DMS53 (cell line): ENCODE results near the gene TRMT44.

Experiments
- DNase-seq: peaks from one replicate; lab custom pipeline; 2025; lab: John Stamatoyannopoulos, UW

Gene TRMT44

GRCh38 chr4:8493484-8493883 lies 52.9 kb downstream of the TRMT44 start:
- no peak for DNase-seq

DNA sequence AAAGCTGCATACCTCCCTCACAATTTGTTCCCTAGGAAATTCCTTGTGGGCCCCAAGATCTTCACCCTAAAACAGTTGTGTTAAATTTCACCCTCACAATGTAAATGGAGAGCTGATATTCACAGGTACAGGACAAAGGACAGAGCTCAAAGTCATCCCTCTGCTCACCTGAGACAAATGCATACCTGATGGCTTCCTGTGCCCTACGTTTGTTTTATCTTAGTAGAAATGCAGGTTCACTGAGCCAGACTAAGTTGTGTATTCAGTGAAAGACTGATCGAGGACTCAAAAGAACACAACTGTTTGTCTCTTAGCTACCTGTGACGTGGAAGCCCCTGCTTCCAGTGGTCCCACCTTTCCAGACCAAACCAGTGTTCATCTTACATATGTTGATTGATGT lies 53.6 kb downstream of the TRMT44 start:
- no peak for DNase-seq

- DNase-seq = no peak
Measured at GRCh38 chr4:8494983-8495548, 54.5 kb downstream of the TRMT44 start.

- DNase-seq = no peak
Measured at GRCh38 chr4:8495803-8496202, 55.2 kb downstream of the TRMT44 start.

DNA sequence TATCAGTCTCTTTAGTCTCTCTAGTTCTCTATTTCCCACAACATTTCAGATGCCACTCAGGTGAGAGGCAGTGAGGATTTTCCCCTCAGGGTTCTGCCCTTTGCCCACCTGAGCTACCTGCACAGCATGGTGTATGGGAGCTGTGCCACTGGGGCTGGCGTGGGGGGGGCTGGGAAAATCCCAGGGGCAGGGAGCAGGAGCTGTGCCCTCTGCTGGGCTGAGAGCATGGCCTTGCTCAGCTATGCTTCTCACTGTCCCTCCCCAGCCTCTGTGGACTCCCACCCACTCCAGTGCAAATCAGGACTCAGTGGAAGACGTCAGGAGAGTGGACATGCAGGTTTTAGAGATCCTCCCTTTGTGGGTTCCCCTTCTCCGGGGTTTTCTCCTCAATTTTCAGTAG lies 57.2 kb downstream of the TRMT44 start:
- no peak for DNase-seq

GRCh38 chr4:8500966-8501365 lies 60.4 kb downstream of the TRMT44 start:
- no peak for DNase-seq

DNA sequence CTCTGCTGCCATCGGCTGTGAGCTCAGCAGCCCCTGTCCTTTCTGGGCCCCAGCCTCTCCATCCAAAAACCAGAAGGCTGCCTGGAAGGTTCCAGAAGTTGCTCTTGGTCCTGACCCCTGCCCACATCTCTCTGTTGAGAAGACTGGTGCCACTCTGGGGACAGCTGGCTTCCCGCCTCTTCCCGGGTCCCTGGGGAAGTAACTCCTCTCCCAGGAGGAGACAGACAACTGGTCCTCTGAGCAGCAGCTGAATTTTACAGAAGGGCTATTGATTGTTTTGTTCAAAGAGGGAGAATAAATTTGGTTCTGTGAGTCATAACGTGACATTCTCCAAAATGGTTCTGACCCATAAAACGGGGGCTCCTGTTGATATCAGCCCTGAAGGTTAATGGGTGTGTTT lies 61.2 kb downstream of the TRMT44 start:
- DNase-seq = no peak

- DNase-seq = no peak
Measured at GRCh38 chr4:8502371-8502770, 61.8 kb downstream of the TRMT44 start.

DNA sequence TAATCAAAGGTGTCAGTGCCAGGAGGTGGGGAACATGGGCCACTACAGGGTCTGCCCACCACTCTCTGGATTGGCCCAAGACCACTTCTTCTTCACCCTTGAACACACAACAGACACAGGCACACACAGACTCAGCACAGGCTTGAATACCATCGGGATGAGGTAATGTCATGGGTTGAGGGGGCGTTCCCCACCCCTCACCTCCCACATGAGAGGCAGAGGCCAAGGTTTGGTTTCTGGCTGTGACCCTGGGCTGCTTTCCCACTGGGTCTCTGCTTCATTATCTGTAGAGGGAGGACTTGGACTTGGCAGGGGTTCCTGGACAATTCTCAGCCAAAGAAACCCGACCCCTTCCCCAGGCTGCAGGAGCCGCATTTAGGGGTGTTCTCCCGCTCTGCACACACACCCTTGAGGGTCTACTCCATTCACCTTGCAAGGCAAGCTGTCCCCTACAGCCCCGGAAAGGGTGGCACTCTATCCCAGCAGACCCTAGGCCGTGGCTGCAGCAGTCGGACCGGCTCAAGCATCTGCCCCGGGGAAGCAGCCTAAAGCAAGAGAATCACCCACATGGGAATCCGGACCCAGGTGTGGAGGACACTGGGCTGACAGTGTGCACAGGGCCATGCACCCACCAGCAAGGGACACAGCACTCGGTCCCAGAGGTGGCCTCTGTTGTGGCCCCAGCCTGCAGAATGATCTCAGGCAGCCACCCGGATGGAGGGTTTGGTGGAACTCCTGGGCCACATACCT lies 62.4 kb downstream of the TRMT44 start:
- DNase-seq = no peak

DNA sequence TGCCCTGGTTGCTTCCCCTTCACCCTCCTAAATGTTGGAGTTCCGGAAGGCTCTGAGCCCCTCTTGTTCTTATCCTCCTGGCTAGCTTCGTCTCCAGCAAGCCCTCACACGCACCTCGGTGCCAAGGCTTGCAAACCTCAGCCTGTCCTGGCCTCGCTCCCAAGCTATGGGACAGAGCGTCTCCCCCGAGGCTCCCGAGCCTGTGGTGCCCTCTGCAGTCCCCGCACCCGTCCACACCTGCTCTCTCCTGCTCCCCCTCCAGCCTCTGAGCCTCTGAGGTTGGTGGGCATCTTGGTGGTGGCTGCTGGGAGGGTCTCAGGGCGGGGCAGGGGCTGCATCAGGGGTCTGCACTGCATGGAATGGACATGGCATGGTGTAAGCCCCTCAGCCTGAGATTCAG lies 63.2 kb downstream of the TRMT44 start:
- DNase-seq = no peak

GRCh38 chr4:8504279-8505007 lies 63.9 kb downstream of the TRMT44 start:
- DNase-seq = peak; percentile 38

GRCh38 chr4:8505229-8505628 lies 64.7 kb downstream of the TRMT44 start:
- DNase-seq = no peak

DNA sequence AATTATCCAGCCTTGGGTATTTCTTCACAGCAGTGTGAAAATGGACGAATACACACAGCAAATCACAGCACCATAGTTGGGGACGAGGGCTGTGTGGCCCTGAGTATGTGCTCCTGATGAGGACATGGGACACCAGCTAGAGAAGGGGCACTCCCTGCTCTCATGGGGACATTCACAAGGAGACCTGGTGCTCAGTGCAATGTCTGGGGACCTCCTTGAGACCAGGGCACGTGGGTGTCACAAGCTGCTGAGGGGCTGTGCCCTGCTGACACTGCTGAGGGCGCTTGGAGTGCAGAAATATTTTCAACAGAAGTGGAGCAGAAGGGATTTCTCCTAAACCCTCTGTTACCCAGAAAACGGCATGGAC lies 65.4 kb downstream of the TRMT44 start:
- DNase-seq = no peak

DNA sequence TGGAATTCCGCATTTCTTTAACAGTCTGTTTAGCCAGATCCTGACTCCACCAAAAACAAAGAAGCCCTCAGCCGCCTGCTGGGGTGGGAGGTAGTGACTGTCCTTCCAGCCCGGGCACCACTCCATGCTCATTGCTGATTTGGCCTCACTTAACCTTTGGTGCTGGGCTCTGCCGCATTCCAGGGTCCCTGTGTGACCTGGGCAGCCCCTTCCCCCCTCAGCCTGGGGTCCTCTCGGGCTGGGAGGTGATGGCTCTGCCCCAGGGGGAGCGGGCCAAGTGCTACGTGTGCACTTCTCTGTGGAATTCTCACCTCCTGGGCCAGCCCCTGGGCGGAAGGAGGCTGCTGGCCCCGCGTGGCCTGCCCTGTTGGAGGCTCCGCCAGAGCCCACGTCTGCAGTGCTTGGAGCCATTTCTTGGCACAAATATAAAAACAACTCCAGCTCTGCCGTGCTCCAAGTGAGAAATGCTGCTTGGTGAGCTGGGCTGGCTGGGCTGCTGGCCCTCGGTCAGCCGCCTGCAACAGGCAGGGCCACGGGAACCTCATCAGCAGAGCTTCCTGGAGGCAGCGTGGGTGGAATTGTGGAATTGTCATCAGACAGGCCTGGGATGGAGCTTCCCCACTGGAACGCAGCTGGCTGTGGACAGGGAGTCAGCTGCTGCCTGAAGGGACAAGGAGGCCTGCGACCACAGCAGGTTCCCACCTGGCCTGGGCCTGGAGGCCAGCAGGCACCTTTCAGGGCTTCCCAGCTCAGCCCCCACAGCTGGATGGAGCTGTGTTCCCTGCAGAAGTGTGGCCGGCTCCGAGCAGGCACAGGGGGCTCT lies 66.0 kb downstream of the TRMT44 start:
- no peak for DNase-seq

DNA sequence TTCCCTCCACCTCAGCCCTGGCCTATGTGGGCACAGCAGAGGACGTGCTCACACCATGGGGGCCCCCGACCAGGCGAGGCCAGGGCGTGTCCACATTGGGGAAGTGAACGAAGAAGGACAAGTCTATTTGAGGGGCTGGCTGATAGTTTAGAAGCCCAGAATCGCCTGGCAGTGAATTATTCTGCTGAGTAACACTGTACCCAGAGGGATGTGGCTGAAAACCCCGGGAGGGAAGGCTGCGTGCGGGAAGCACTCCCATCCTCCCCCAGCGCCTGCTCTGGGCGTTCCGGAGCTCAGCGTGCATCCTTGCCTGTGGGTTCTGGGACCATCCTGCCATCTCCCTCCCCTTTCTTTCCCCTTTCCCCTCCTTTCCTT lies 66.6 kb downstream of the TRMT44 start:
- DNase-seq = no peak

- no peak for DNase-seq
Measured at GRCh38 chr4:8507624-8508023, 67.0 kb downstream of the TRMT44 start.

DNA sequence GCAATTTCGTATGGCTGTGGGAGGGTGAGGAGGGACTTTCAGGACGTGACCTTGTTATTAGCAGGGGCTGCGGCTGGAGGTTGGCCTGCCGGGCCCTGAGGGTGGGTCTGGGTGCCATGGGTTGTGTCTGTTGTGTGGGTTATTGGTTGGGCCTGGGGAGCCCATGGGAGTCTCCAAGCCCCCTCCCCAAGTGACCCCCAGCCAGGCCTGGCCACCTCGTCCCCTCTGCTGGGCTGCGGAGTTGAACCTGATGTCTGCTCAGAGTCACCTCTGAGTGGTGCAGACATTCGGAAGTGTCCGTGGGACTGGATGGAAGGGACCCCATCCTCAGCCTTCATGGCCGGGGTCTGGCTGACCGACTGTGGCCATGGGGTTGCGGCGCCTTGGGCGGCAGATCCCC lies 67.7 kb downstream of the TRMT44 start:
- no peak for DNase-seq

DNA sequence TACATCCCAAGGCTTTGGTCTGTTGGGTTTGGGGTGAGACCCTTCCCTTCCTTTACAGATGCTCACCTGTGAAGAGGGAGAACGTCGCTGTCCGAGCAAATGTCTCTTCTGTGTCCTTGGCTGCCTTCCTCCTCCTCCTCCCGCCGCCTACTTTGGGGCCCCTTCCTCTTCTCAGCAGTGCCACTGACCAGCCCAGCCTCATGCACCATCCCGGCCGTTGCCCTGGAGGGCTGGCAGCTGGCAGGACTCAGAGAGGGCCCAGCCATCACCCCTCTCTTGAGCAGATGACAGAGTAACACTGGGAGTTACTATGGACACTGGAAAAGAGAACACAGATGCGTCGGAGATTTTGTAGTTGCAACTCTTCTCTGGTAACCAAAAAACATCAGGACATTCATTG lies 68.2 kb downstream of the TRMT44 start:
- no peak for DNase-seq

- DNase-seq = no peak
Measured at GRCh38 chr4:8509311-8509950, 68.9 kb downstream of the TRMT44 start.

DNA sequence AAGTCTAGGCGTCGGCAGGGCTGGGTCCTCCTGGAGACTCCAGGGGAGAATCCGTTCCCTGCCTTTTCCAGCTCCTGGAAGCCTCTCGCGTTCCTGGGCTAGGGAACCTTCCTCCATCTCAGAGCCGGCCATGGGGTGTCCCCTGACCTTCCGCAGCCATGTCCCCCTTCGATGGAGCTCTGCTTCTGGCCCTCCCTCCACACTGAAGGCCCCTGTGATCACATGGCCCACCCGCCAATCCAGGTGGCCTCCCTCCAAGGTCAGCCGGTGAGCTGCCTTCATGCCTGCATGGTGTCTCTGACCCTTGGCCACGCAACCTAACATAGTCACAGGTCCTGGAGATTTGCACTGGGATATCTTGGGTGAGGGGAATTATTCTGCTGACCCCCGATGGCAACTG lies 69.6 kb downstream of the TRMT44 start:
- no peak for DNase-seq

DNA sequence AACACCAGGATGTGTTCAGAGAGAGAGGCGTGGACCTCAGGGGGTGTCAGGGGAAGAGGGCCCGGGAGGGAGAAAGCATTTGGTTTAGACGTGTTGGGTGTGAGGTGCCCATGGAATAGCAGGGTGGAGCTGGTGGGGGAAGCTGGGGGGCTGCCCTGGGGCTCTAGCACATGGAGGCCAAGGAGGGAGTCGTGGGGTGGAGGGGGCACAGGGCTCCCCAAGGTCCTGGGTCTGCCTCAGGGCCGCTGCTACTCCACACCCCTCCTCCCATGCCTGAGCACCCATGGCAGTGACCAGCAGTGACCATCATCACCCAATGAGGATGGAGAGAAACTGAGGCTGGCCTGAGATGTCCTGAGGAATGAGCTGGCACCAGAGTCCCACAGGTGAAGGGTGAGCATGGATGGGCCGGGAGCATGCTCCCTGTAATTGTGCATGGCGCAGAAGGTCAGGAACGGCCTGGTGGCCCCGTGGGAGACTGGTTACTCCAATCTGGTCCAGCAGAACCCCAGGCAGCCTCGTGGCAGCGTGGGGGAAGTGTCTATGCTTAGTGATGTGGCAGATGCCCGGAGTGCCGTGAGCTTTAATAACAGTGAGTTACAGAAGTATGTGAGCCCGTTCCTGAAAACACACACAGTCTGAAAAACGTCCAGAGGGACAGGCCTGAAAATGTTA lies 70.2 kb downstream of the TRMT44 start:
- DNase-seq = no peak

GRCh38 chr4:8512510-8512909 lies 71.9 kb downstream of the TRMT44 start:
- DNase-seq = no peak
